Ectodermal cell (in vitro differentiated cells): ENCODE data around the gene CLDND1.

Experiments used
- H3K27ac ChIP-seq: 2 replicates; pipeline ENCODE4 v1.7.0; 2013; ENCODE audit warnings: mild to moderate bottlenecking, low read depth, low read length; ENCODE audit not compliant: insufficient read depth, poor library complexity, severe bottlenecking
- H3K27me3 ChIP-seq: 2 replicates; pipeline ENCODE4 v1.7.0; 2013; ENCODE audit warnings: mild to moderate bottlenecking, low read length; ENCODE audit not compliant: insufficient read depth, control insufficient read depth, poor library complexity, severe bottlenecking
- H3K36me3 ChIP-seq: one replicate; pipeline ENCODE4 v1.7.0; 2013; ENCODE audit warnings: low read length; ENCODE audit not compliant: control insufficient read depth, insufficient read depth
- H3K4me1 ChIP-seq: one replicate; pipeline ENCODE4 v1.7.0; 2013; ENCODE audit warnings: low read length; ENCODE audit not compliant: control insufficient read depth, insufficient read depth
- H3K4me3 ChIP-seq: 2 replicates; pipeline ENCODE4 v1.7.0; 2013; ENCODE audit warnings: low read depth, low read length, control low read depth; ENCODE audit not compliant: insufficient read depth
- H3K9me3 ChIP-seq: 2 replicates; pipeline ENCODE4 v1.7.0; 2013; ENCODE audit warnings: mild to moderate bottlenecking, low read length, moderate library complexity; ENCODE audit not compliant: control insufficient read depth
- WGBS, 2 experiments: methylation state at CpG; one replicate each; pipeline ENCODE4 v1.1.7; 2013; ENCODE audit warnings: missing lambda C conversion rate in 2 of 2; 5-methylcytosine and 5-hydroxymethylcytosine counted together

The CLDND1 gene

DNA sequence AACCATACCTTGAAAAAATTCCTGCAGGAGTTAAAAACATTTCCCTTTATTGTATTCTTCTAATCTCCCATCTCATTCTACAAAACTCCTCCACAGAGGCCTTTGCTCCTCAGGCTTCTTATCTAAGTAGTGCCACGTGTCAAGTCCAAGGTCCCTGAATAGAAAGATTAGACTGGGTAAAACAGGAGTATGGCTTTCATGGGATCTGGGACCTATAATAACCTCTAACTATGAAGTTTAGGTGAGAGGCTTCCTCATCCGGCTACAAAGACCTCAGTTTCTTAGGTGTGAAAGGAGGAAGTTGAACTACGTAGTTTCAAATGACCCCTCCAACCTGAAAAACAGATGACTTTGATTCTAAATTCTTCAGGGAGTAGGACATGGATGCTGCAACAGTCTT lies 29.1 kb upstream of the CLDND1 start:
- Histone ChIP-seq H3K27me3 (no peaks in the 10 kb centered on the region), H3K36me3 (no peaks in the 10 kb centered on the region), H3K27ac (no peak overlapping the region), H3K9me3 (no peaks in the 10 kb centered on the region), H3K4me1 (no peaks in the 10 kb centered on the region), H3K4me3 (no peak overlapping the region)
- 91 to 100% methylated on average over 1 to 3 of the region's 3 CpGs for WGBS, 2 experiments

GRCh38 chr3:98551236-98551635 lies 28.5 kb upstream of the CLDND1 start:
- WGBS, 2 experiments: 95 to 96% methylated on average over 2 of the region's 2 CpGs

GRCh38 chr3:98550833-98551232 lies 28.1 kb upstream of the CLDND1 start:
- Histone ChIP-seq H3K27ac (no peak overlapping the region), H3K4me1 (no peaks in the 10 kb centered on the region), H3K9me3 (no peaks in the 10 kb centered on the region), H3K36me3 (no peaks in the 10 kb centered on the region), H3K27me3 (no peaks in the 10 kb centered on the region), H3K4me3 (no peak overlapping the region)
- 91 to 93% methylated on average over 3 of the region's 3 CpGs for WGBS, 2 experiments

More at GRCh38 chr3:98551236-98551635, 28.5 kb upstream of the CLDND1 start:
- Histone ChIP-seq H3K9me3 (no peaks in the 10 kb centered on the region), H3K27ac (no peak overlapping the region), H3K4me3 (no peak overlapping the region), H3K4me1 (no peaks in the 10 kb centered on the region), H3K27me3 (no peaks in the 10 kb centered on the region), H3K36me3 (no peaks in the 10 kb centered on the region)

DNA sequence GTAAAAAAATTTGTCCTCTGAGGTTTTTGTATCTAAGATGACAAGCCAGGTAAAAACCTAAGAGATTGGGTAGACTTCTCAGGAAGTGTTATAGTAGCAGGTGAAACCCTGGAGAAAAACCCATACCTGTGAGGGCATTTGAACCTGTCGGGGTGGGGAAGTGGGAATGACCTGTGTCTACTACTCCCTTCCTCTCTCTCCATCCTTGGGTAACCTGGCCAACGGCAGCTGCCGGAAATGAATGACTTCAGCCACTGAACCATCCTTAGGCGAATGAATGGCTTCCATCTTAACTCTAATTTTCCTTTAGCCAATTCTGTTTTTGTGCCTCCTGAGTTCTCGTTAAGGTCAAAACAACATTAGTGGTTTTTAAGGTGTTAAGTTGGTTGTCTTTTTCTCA lies 25.8 kb upstream of the CLDND1 start:
- H3K4me1 ChIP-seq: no peaks in the 10 kb centered on the region
- WGBS, 2 experiments: 92 to 97% methylated on average over 4 to 5 of the region's 5 CpGs

DNA sequence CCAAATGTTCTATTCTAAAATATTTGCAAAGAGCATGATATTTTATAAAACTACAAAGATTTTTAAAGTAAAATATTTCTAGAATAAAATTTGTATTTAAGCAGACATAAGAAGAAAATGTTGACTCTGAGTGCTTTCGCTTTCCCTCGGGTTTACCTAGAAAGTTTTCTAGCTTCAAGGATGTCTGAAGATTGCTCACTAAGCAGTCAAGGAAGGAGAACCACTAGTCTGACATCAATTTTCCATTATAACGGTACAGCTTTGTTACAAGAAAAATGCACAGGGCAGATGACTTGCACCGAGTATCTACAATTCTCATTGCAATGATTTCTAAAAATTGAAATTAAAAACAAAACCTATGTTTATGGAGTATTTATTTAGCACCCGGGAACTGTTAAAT lies 23.2 kb upstream of the CLDND1 start:
- H3K4me3 ChIP-seq: no peak overlapping the region
- no peaks in the 10 kb centered on the region for H3K4me1 ChIP-seq
- no peaks in the 10 kb centered on the region for H3K9me3 ChIP-seq
- H3K27me3 ChIP-seq: no peaks in the 10 kb centered on the region
- WGBS, 2 experiments: 88 to 92% methylated on average over 5 of the region's 5 CpGs
- H3K27ac ChIP-seq: no peak overlapping the region
- H3K36me3 ChIP-seq: no peaks in the 10 kb centered on the region

More for the DNA sequence above, 25.8 kb upstream of the CLDND1 start:
- no peaks in the 10 kb centered on the region for H3K27me3 ChIP-seq
- no peaks in the 10 kb centered on the region for H3K9me3 ChIP-seq
- no peak overlapping the region for H3K4me3 ChIP-seq
- no peaks in the 10 kb centered on the region for H3K36me3 ChIP-seq
- H3K27ac ChIP-seq: no peak overlapping the region

DNA sequence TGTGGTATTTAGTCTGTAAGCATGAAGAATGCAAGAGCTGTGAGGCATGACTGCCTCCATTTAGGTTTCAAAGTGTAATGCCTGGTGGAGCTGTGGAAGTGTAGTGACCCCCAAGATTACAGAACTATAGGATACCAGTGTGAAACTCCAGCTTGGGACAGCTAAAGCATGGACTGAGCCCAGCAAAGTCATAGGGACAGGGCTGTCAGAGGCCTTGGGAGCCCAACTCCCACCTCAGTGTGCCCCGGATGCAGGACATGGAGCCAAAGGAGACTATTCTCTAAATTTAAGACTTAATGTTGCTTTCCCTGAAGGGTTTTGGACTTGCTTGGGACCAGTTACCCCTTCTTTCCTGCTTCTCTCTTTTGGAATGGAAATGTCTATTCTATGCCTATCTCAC lies 19.9 kb upstream of the CLDND1 start:
- H3K27me3 ChIP-seq: no peaks in the 10 kb centered on the region
- H3K4me3 ChIP-seq: no peak overlapping the region
- 92 to 95% methylated on average over 1 of the region's 1 CpG for WGBS, 2 experiments
- H3K36me3 ChIP-seq: no peaks in the 10 kb centered on the region
- H3K27ac ChIP-seq: no peak overlapping the region
- no peaks in the 10 kb centered on the region for H3K9me3 ChIP-seq
- no peaks in the 10 kb centered on the region for H3K4me1 ChIP-seq

GRCh38 chr3:98541695-98542094 lies 19.0 kb upstream of the CLDND1 start:
- Histone ChIP-seq H3K36me3 (no peaks in the 10 kb centered on the region), H3K9me3 (no peaks in the 10 kb centered on the region), H3K4me3 (no peak overlapping the region), H3K4me1 (no peaks in the 10 kb centered on the region), H3K27ac (no peak overlapping the region), H3K27me3 (no peaks in the 10 kb centered on the region)
- WGBS, 2 experiments: 100% methylated on average over 1 of the region's 1 CpG

DNA sequence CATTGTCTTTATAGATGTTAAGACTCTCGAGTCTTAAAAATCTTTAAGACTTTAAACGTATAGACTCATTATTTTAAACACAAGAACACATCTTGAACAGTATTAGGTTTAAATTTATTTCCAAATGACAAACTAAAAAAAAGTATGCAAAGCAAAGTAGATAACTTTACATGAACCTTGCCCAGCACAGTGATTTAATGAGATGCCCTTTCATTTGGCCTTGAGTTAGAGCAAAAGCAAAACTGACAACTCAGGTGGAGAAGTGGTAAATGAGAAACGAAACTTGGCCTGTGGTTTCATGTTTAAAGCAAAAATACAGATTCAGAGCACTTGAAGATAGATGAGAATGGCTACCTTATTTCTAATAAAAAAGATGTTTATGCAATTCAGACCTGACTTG lies 17.6 kb upstream of the CLDND1 start:
- WGBS, 2 experiments: 91 to 100% methylated on average over 1 to 3 of the region's 3 CpGs
- no peak overlapping the region for H3K4me3 ChIP-seq

GRCh38 chr3:98536456-98537017 lies 13.8 kb upstream of the CLDND1 start:
- Histone ChIP-seq H3K4me3 (no peak overlapping the region), H3K27me3 (no peaks in the 10 kb centered on the region), H3K9me3 (no peaks in the 10 kb centered on the region), H3K27ac (no peak overlapping the region), H3K4me1 (no peaks in the 10 kb centered on the region), H3K36me3 (no peaks in the 10 kb centered on the region)
- WGBS, 2 experiments: 90 to 97% methylated on average over 4 to 5 of the region's 6 CpGs

More for the DNA sequence above, 17.6 kb upstream of the CLDND1 start:
- H3K27me3 ChIP-seq: no peaks in the 10 kb centered on the region
- no peaks in the 10 kb centered on the region for H3K9me3 ChIP-seq
- H3K36me3 ChIP-seq: no peaks in the 10 kb centered on the region
- no peak overlapping the region for H3K27ac ChIP-seq
- H3K4me1 ChIP-seq: no peaks in the 10 kb centered on the region

GRCh38 chr3:98534734-98535133 lies 12.0 kb upstream of the CLDND1 start:
- Histone ChIP-seq H3K4me3 (no peak overlapping the region), H3K4me1 (no peaks in the 10 kb centered on the region), H3K27me3 (no peaks in the 10 kb centered on the region), H3K9me3 (no peaks in the 10 kb centered on the region), H3K27ac (no peak overlapping the region), H3K36me3 (no peaks in the 10 kb centered on the region)
- WGBS, 2 experiments: 100% methylated on average over 1 of the region's 1 CpG

GRCh38 chr3:98534168-98534567 lies 11.5 kb upstream of the CLDND1 start:
- H3K27me3 ChIP-seq: no peaks in the 10 kb centered on the region
- H3K4me1 ChIP-seq: no peaks in the 10 kb centered on the region
- no peaks in the 10 kb centered on the region for H3K9me3 ChIP-seq
- no peak overlapping the region for H3K27ac ChIP-seq
- H3K4me3 ChIP-seq: no peak overlapping the region
- WGBS, 2 experiments: 83 to 97% methylated on average over 2 of the region's 2 CpGs
- H3K36me3 ChIP-seq: no peaks in the 10 kb centered on the region
